GM19324 (cell line): ENCODE results near the gene SH3GL3.

Source experiments
- ATAC-seq: cut with Tn5 transposase; IDR thresholded peaks from one replicate; pipeline ENCODE4 v1.9.1; 2021; ENCODE audit warnings: mild to moderate bottlenecking, moderate library complexity; ENCODE audit not compliant: unreplicated experiment, low FRiP score

SH3GL3 gene

GRCh38 chr15:83559310-83559966 is 112.3 kb downstream of the SH3GL3 start:
- ATAC-seq, result no peak

- no peak for ATAC-seq
Observed at GRCh38 chr15:83561661-83562060, 114.5 kb downstream of the SH3GL3 start.

GRCh38 chr15:83565138-83565537 is 118.0 kb downstream of the SH3GL3 start:
- ATAC-seq, result no peak

- ATAC-seq, result no peak
Observed at GRCh38 chr15:83565553-83566159, 118.5 kb downstream of the SH3GL3 start.

- no peak for ATAC-seq
Observed at GRCh38 chr15:83567318-83567717, 120.2 kb downstream of the SH3GL3 start.

- ATAC-seq, result no peak
Observed at GRCh38 chr15:83569341-83569740, 122.2 kb downstream of the SH3GL3 start.

- no peak for ATAC-seq
Observed at GRCh38 chr15:83570756-83571155, 123.6 kb downstream of the SH3GL3 start.

- ATAC-seq, result no peak
Observed at GRCh38 chr15:83571820-83572707, 124.9 kb downstream of the SH3GL3 start.

- no peak for ATAC-seq
Observed at GRCh38 chr15:83574345-83574744, 127.2 kb downstream of the SH3GL3 start.

- ATAC-seq, result no peak
Observed at GRCh38 chr15:83578691-83579090, 131.6 kb downstream of the SH3GL3 start.

GRCh38 chr15:83581381-83581780 is 134.2 kb downstream of the SH3GL3 start:
- ATAC-seq, result no peak

- ATAC-seq, result no peak
Observed at GRCh38 chr15:83582381-83582780, 135.2 kb downstream of the SH3GL3 start.

- ATAC-seq, result no peak
Observed at GRCh38 chr15:83585601-83586335, 138.6 kb downstream of the SH3GL3 start.

- ATAC-seq, result no peak
Observed at GRCh38 chr15:83587091-83587490, 139.9 kb downstream of the SH3GL3 start.

- no peak for ATAC-seq
Observed at GRCh38 chr15:83588441-83588840, 141.3 kb downstream of the SH3GL3 start.

- ATAC-seq, result no peak
Observed at GRCh38 chr15:83592370-83593040, 145.4 kb downstream of the SH3GL3 start.

- no peak for ATAC-seq
Observed at GRCh38 chr15:83595191-83595590, 148.1 kb downstream of the SH3GL3 start.

- no peak for ATAC-seq
Observed at GRCh38 chr15:83598031-83598430, 150.9 kb downstream of the SH3GL3 start.

GRCh38 chr15:83602021-83602420 is 154.9 kb downstream of the SH3GL3 start:
- no peak for ATAC-seq

- no peak for ATAC-seq
Observed at GRCh38 chr15:83604549-83604948, 157.4 kb downstream of the SH3GL3 start.
